Right lobe of liver (tissue), 4 donors: ENCODE data around the gene ENOPH1.
"Not testable (repeated sequence)": the region's sequence is repeated elsewhere in the genome, so short reads cannot be mapped to it uniquely, and the experiment has no call there.

Experiments
- POLR2A ChIP-seq: fragments of 450-650 bp; IDR thresholded peaks from one replicate; pipeline ENCODE4 v1.6.1; 2017; ENCODE audit warnings: antibody characterized with exemption, mild to moderate bottlenecking
- TF ChIP-seq, protein P1 (sequence below), 4 donors: fragments of 200-600 bp in 3 of 4; fragments of 450-650 bp in 1 of 4; IDR thresholded peaks; one replicate each; pipeline versions ENCODE4 v1.5.1 to v1.8.0; 2016 to 2022; ENCODE audit warnings: antibody characterized with exemption in 4 of 4, mild to moderate bottlenecking in 2 of 4
- donor health status: DM: no; HTN: no; CAD: no.
- donor health status: DM: no; HTN: no; CAD: no.
- donor health status: DM: no; HTN: yes; CAD: no.

GRCh38 chr4:82386312-82386711 lies 44.1 kb upstream of the ENOPH1 start:
- TF ChIP-seq, protein P1, sequence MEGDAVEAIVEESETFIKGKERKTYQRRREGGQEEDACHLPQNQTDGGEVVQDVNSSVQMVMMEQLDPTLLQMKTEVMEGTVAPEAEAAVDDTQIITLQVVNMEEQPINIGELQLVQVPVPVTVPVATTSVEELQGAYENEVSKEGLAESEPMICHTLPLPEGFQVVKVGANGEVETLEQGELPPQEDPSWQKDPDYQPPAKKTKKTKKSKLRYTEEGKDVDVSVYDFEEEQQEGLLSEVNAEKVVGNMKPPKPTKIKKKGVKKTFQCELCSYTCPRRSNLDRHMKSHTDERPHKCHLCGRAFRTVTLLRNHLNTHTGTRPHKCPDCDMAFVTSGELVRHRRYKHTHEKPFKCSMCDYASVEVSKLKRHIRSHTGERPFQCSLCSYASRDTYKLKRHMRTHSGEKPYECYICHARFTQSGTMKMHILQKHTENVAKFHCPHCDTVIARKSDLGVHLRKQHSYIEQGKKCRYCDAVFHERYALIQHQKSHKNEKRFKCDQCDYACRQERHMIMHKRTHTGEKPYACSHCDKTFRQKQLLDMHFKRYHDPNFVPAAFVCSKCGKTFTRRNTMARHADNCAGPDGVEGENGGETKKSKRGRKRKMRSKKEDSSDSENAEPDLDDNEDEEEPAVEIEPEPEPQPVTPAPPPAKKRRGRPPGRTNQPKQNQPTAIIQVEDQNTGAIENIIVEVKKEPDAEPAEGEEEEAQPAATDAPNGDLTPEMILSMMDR (IDR thresholded peaks at IDR 0.05), result not testable (repeated sequence)
- TF ChIP-seq POLR2A, result not testable (repeated sequence)
